ENCODE data around the gene AK8. TPM values are rescaled to one million over a fixed set of nuclear protein-coding genes. Genes with fewer than 3 reads are reported as not detected.

AK8 gene
- total RNA-seq, 6 donors from 2014 or later = 0.44 to 8.4 (median 3.6) TPM

GRCh38 chr9:132875159-132875558 lies 2.9 kb downstream of the AK8 start:
- DNase-seq = no peak
- Histone ChIP-seq H3K9me3 (no peaks in the 10 kb centered on the region), H3K4me1 (peaks cover 6 to 20% (median 10%) of the 10 kb centered on the region in 4 donors), H3K36me3 (no peaks in the 10 kb centered on the region), H3K27ac (no peak overlapping the region), H3K27me3 (no peaks in the 10 kb centered on the region), H3K4me3 (no peak overlapping the region)
- no peak for ATAC-seq (ENCODE audit: low FRiP score in 2 of 2)
- no peak for TF ChIP-seq EP300 (IDR thresholded peaks at IDR 0.05)
- no peak for TF ChIP-seq CTCF (IDR thresholded peaks at IDR 0.05)
- TF ChIP-seq POLR2A (IDR thresholded peaks at IDR 0.05) = no peak
- TF ChIP-seq POLR2AphosphoS5 (IDR thresholded peaks at IDR 0.05) = no peak
- WGBS, 2 donors = 79 to 84% methylated on average over 4 to 5 of the region's 5 CpGs

- DNase-seq = no peak
- H3K4me3 ChIP-seq = no peak overlapping the region
- WGBS, 2 donors = 67 to 78% methylated on average over 7 of the region's 7 CpGs
- no peak overlapping the region for H3K27ac ChIP-seq
- H3K9me3 ChIP-seq = no peaks in the 10 kb centered on the region
- peaks cover 4 to 7% (median 5%) of the 10 kb centered on the region in 4 donors for H3K4me1 ChIP-seq
- H3K36me3 ChIP-seq = no peaks in the 10 kb centered on the region
- no peak for TF ChIP-seq EP300 (IDR thresholded peaks at IDR 0.05)
- TF ChIP-seq POLR2A (IDR thresholded peaks at IDR 0.05) = no peak
- no peak for TF ChIP-seq CTCF (IDR thresholded peaks at IDR 0.05)
- TF ChIP-seq POLR2AphosphoS5 (IDR thresholded peaks at IDR 0.05) = no peak
- ATAC-seq (ENCODE audit: low FRiP score in 2 of 2) = no peak
- H3K27me3 ChIP-seq = no peaks in the 10 kb centered on the region
Measured at GRCh38 chr9:132873403-132873802, 4.7 kb downstream of the AK8 start.

GRCh38 chr9:132869266-132869665 lies 8.8 kb downstream of the AK8 start:
- no peaks in the 10 kb centered on the region for H3K36me3 ChIP-seq

GRCh38 chr9:132866898-132867297 lies 11.2 kb downstream of the AK8 start:
- TF ChIP-seq EP300 (IDR thresholded peaks at IDR 0.05) = no peak
- TF ChIP-seq CTCF (IDR thresholded peaks at IDR 0.05) = no peak
- no peak for TF ChIP-seq POLR2A (IDR thresholded peaks at IDR 0.05)
- TF ChIP-seq POLR2AphosphoS5 (IDR thresholded peaks at IDR 0.05) = no peak
- DNase-seq (no peak), ATAC-seq (ENCODE audit: low FRiP score in 2 of 2) (no peak)
- H3K27me3 ChIP-seq = no peaks in the 10 kb centered on the region
- no peaks in the 10 kb centered on the region for H3K4me1 ChIP-seq
- H3K36me3 ChIP-seq = no peaks in the 10 kb centered on the region
- no peaks in the 10 kb centered on the region for H3K9me3 ChIP-seq
- no peak overlapping the region for H3K27ac ChIP-seq
- no peak overlapping the region for H3K4me3 ChIP-seq
- 80 to 83% methylated on average over 8 of the region's 8 CpGs for WGBS, 2 donors

More at GRCh38 chr9:132869266-132869665, 8.8 kb downstream of the AK8 start:
- no peak overlapping the region for H3K4me3 ChIP-seq
- no peak overlapping the region for H3K27ac ChIP-seq
- H3K27me3 ChIP-seq = no peaks in the 10 kb centered on the region
- TF ChIP-seq POLR2A (IDR thresholded peaks at IDR 0.05) = no peak
- TF ChIP-seq EP300 (IDR thresholded peaks at IDR 0.05) = no peak
- no peak for TF ChIP-seq CTCF (IDR thresholded peaks at IDR 0.05)
- no peak for TF ChIP-seq POLR2AphosphoS5 (IDR thresholded peaks at IDR 0.05)
- DNase-seq = no peak
- no peaks in the 10 kb centered on the region for H3K4me1 ChIP-seq
- H3K9me3 ChIP-seq = no peaks in the 10 kb centered on the region
- peak in 1 of 2 donors; percentile 18 for ATAC-seq (ENCODE audit: low FRiP score in 2 of 2)
- WGBS, 2 donors = 84 to 93% methylated on average over 3 to 8 of the region's 9 CpGs

- no peak overlapping the region for H3K4me3 ChIP-seq
- ATAC-seq (ENCODE audit: low FRiP score in 2 of 2) (no peak), DNase-seq (no peak)
- no peaks in the 10 kb centered on the region for H3K27me3 ChIP-seq
- 70 to 72% methylated on average over 8 of the region's 8 CpGs for WGBS, 2 donors
- no peak for TF ChIP-seq POLR2A (IDR thresholded peaks at IDR 0.05)
- no peak for TF ChIP-seq CTCF (IDR thresholded peaks at IDR 0.05)
- no peak for TF ChIP-seq EP300 (IDR thresholded peaks at IDR 0.05)
- no peak for TF ChIP-seq POLR2AphosphoS5 (IDR thresholded peaks at IDR 0.05)
- H3K4me1 ChIP-seq = no peaks in the 10 kb centered on the region
- H3K36me3 ChIP-seq = no peaks in the 10 kb centered on the region
- no peak overlapping the region for H3K27ac ChIP-seq
- H3K9me3 ChIP-seq = no peaks in the 10 kb centered on the region
Measured at GRCh38 chr9:132864691-132865090, 13.4 kb downstream of the AK8 start.
